GM23248 (cell line): ENCODE results near the gene LYST.

ENCODE experiments used
- EZH2 ChIP-seq: fragments of 200-600 bp; sonication (generic); IDR thresholded peaks from 2 replicates; pipeline ENCODE4 v1.6.1; 2018; ENCODE audit warnings: antibody characterized with exemption, mild to moderate bottlenecking; ENCODE audit not compliant: insufficient read depth, poor library complexity, severe bottlenecking
- EZH2phosphoT487 ChIP-seq: fragments of 200-600 bp; sonication (generic); IDR thresholded peaks from 2 replicates; pipeline ENCODE4 v1.6.1; 2018; ENCODE audit warnings: antibody characterized with exemption, moderate library complexity, mild to moderate bottlenecking, low read depth; ENCODE audit not compliant: insufficient read depth

- no peak for TF ChIP-seq EZH2
- no peak for TF ChIP-seq EZH2phosphoT487
Measured at GRCh38 chr1:235784950-235785349, 81.8 kb downstream of the LYST start.
